ENCODE measurements around the gene ZNF683.
"Not testable (repeated sequence)": the region's sequence is repeated elsewhere in the genome, so short reads cannot be mapped to it uniquely, and the experiment has no call there.

The ZNF683 gene

DNA sequence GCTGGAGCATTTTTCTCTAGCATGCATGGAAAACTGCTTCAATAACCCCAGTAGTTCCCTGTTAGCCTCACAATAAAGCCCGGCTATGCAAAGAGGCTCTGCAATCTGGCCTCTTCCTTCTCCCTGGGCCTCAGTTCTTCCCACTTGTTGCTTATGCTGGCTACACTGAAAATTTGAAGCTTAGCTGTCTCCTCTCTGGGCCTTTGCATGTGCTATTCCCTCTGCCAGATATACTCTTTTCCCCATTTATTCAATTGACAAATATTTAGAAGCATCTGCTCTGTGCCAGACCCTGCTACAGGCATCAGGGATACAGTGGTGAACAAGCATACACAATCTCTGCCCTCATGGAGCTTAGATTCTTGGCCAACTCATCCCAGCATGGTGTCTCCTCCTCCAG lies 33.9 kb downstream of the ZNF683 start:
- DNase-seq (ENCODE audit: low read depth in 1 of 2, low spot score in 1 of 2) = no peak

DNA sequence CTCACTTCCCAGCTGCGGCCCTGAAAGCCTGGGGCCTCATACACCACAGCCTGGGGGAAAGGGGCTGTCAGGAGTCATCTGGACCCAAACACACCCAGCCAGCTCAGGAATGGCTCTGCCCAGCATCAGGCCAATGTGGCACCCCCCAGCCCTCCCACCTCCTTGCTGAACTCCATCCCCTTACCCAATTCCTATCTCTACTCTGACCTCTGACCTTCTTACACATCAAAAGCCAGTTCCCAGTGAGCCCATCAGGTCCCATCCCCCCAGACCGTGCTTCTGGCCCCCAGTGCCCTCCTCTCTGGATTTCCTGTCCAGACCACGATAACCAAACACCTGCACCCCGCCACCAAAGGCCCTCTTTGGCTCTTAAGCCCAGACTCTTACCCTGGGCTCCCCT lies 34.9 kb downstream of the ZNF683 start:
- no peak for DNase-seq (ENCODE audit: low read depth in 1 of 2, low spot score in 1 of 2)

DNA sequence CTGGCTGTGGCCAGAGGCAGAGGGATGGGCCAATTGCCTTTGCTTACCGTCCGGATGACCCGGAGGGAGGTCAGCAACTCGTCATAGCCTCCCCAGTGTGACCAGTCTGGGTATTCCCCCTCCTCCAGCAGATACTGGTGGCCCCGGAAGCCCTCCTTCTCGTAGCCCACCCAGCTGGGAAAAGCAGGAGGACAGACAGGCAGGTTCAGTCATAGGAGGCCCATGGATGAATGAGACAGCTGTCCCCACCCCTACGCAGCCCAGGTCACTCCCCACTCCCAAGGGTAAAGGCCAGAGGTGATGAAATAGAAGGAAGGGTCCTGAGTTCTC lies 35.4 kb downstream of the ZNF683 start:
- DNase-seq (ENCODE audit: low read depth in 1 of 2, low spot score in 1 of 2) = no peak

DNA sequence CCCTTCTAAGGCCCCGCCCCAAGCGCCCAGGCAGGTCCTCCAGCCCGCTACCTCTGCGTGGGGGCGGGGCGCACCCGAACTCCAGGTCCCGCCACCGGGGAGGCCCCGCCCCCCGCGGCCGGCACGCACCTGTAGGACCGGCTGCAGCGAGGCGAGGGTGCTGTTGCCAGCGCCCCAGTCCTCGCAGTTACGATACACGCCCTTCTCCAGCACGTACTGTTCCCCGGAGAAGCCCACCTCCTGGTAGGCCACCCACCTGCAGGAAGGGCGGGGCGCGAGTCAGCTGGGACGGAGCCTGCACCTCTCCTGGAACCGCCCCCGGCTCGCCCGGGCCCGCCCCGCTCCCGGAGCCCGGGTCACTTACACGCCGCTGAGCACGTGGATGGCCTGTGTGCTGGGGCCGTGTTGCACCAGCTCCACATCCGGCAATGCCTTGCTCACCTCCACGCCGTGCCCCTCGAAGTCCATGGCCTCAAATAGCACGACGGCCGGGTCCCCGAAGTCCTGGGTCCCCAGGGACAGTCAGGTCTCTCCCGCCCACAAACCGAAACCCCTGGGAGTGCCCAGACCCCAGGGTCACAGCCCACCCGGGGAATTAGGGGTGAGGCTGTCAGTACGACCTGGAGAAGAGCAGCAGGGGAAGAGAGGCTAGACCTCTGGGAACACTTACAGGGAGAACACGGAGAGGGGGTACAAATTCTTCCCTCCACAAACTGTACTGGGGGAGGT lies 35.9 kb downstream of the ZNF683 start:
- peak; percentile 79 to 81 for DNase-seq (ENCODE audit: low read depth in 1 of 2, low spot score in 1 of 2)

DNA sequence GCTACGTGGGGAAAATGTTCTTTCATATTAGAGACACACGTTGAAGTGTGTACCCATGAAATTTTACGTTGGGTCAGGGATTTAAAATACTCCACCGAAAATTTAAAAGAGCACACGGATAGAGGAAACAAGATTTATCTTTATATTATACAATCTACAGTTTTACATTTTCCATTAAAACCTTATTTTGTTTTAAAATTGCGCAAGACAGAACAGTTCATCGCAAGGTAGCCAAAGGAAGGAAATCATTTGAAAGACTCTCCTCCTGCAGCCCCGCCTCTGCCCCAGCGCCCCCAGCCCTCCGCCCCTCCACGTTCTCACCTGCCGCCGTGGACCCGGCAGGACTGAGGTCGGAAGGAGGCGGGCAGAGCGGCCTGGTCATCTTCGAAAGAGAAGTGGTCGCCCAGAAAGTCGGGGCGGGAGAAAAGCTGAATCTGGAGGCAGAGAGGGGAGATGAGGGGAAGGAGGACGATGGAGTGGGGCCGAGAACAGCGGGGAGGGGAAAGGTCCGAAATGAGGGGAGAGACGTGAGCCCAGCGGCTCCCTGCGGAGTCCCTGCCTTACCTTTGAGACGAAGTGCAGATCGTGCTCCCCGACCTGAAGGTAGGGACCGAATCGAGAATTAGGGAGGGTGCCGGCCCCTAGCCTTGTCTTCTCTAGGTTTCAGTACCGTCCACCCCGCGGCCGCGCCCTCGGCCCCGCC lies 36.6 kb downstream of the ZNF683 start:
- DNase-seq (ENCODE audit: low read depth in 1 of 2, low spot score in 1 of 2) = no peak

DNA sequence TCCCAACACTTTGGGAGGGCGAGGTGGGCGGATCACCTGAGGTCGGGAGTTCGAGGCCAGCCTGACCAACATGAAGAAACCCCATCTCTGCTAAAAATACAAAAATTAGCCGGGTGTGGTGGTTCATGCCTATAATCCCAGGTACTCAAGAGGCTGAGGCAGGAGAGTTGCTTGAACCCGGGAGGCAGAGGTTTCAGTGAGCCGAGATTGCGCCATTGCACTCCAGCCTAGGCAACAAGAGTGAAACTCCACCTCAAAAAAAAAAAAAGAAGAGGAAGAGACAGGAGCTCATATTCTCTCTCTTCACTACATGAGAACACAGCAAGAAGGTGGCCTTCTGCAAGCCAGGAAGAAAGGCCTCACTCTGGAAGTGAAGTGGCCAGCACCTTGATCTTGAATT lies 39.2 kb downstream of the ZNF683 start:
- not testable (repeated sequence) for DNase-seq (ENCODE audit: low read depth in 1 of 2, low spot score in 1 of 2)

DNA sequence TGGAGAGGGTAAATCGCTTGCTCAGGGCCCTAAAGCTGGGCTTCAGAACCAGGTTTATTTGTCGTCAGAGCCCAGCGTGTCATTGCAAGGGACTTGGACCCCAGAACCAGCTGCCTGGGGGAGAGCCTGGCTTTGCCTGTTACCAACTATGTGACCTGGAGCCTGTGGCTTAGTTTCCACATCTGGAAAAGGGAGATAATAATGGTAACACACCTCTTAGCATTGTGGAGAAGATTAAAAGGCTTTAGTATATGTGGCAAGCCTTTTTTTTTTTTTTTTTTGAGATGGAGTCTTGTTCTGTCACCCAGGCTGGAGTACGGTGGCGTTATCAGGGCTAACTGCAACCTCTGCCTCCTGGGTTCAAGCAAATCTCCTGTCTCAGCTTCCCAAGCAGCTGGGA lies 42.3 kb downstream of the ZNF683 start:
- DNase-seq (ENCODE audit: low read depth in 1 of 2, low spot score in 1 of 2) = no peak

DNA sequence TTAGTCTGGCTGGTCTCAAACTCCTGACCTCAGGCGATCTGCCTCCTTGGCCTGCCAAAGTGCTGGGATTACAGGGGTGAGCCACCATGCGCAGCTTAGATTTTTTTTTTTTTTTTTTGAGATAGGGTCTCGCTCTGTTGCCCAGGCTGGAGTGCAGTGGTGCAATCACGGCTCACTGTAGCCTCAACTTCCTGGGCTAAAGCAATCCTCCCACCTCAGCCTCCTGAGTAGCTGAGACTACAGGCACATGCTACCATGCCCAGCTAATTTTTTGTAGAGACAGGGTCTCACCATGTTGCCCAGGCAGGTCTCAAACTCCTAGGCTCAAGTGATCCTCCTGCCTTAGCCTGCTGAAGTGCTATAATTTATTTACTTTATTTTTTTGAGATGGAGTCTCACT lies 43.2 kb downstream of the ZNF683 start:
- DNase-seq (ENCODE audit: low read depth in 1 of 2, low spot score in 1 of 2) = not testable (repeated sequence)

DNA sequence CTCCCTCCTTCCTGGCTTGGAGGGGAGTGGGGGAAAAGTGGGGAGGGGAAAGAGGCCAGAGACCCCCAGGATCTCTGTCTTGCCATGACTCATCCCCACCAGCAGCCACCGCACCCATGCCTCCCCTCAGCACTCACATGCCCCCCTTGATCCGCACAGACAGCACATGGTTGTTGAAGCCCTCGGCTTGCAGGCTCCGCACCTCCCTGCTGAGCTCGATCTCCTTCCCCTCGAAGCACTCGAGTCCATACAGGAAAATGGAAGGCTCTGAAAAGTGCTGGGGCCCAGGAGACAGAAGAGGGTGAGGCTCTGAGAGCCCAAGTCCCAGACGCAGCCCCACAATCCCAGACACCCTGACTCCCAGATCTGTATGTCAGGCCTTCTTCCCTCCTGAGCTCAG lies 44.0 kb downstream of the ZNF683 start:
- no peak for DNase-seq (ENCODE audit: low read depth in 1 of 2, low spot score in 1 of 2)

DNA sequence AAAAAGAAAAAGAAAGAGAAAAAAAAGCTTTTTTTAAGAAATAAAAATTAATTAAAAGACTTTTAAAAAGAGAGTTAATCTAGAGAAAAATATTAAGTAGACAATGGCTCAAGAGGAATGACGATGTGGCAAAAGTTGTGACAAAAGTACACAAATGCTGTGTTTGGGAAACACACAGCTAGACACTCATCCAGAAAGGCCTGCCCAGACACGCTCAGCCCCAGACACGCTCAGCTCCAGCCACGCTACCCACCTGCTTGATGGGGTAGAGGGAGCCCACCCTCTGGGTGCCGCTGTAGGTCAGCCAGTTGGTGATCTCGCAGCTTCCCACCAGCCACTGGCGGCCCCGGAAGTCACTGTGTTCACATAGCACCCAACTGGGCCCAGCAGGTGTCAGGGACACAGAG lies 44.6 kb downstream of the ZNF683 start:
- no peak for DNase-seq (ENCODE audit: low read depth in 1 of 2, low spot score in 1 of 2)

DNA sequence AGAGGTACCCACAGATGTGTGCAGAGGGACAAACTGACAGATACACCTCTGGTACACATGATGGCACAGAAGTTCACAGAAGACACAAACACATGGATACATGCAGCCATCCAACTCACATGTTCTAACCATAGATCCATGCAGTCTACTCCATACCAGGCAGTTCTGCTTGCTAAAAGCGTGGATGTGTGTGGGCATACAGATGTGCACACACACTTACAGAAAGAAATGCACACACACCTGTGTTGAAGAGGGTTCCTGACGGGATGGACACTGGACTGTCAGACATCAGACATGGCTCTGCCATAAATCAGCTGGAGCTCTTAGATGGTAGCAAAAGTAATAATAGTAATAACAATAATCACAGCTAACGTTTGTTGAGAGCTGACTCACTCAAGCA lies 48.0 kb downstream of the ZNF683 start:
- DNase-seq (ENCODE audit: low read depth in 1 of 2, low spot score in 1 of 2) = no peak

DNA sequence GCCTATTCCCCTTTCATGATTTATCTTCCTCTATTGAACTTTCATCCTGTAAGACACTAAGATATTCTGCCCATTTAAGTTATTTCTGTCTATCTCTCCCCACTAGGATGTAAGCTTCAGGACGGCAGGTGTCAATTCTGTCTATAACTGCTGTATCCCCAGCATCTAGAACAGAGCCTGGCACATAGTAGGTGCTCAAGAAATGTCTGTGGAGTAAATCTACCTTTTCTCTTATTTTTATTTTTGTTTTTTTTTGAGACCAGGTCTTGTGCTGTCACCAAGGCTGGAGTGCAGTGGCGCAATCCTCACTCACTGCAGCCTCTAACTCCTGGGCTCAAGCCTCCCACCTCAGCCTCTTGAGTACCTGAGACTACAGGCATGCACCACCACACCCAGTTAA lies 49.2 kb downstream of the ZNF683 start:
- DNase-seq (ENCODE audit: low read depth in 1 of 2, low spot score in 1 of 2) = no peak

DNA sequence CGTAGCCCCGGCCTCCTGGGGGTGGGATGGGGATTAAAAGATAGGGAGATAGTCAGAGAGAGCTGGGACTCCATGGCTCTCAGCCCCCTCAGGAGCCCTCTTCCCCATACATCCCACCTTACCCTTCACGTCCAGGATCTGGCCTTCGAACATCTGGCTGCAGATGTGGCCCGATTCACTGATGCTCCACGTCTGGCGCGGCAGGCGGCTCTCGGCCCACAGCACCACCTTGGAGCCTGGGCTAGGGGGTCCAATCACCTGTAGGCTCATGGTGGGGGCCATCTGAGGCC lies 50.6 kb downstream of the ZNF683 start:
- DNase-seq (ENCODE audit: low read depth in 1 of 2, low spot score in 1 of 2) = no peak

DNA sequence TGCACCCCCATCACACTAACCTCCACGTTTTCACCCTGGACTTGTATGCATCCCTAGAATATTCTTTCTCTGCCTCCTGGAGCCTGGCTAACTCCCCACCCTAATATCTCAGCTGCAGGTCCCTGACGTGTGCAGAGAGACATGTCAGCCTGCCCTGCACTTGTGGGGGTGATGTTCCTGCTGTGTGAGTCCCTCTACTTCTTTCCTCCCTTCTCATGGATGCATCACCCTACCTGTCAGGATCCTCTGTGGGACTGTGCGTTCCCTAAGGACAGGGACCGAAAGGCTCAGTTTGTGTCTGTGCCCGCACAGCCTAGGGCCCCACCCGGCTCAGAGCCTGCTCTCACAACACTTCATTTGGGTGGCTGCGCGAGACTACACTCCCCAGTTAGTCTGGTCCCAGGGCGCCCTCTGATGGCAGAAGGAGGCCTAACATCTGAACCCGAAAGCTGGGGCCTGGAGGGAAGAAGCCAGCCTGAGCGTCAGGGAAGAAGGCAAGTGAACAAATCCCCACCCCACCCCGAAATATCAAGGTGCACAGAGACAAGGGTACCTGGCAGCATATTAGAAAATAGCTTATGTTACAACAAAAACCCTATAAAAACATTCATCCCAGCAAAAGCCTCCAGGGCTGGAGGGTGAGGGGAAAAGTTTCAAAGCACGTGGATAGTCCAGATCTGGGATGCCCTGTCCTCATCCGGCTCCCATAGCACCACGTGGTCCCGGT lies 51.1 kb downstream of the ZNF683 start:
- peak; percentile 89 to 95 for DNase-seq (ENCODE audit: low read depth in 1 of 2, low spot score in 1 of 2)

DNA sequence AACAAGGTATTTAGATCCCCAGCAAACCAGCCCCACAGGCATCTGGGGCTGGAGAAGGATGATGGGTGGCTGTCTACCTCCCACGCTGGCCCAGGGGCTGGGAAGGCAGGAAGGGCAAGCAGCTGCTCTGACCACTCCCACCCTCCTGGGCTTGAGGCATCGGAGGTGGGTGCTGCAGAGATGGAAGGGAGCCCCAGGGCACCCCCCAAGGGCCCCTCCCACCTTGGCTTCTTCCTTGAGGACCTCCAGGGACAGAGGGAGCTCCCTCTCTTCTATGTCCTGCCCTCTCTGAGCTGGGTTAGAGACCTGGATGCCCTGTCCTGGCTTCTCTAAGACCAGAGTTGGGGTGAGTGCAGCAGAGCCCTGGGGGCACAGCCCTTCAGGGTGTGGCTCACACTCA lies 51.7 kb downstream of the ZNF683 start:
- no peak for DNase-seq (ENCODE audit: low read depth in 1 of 2, low spot score in 1 of 2)

DNA sequence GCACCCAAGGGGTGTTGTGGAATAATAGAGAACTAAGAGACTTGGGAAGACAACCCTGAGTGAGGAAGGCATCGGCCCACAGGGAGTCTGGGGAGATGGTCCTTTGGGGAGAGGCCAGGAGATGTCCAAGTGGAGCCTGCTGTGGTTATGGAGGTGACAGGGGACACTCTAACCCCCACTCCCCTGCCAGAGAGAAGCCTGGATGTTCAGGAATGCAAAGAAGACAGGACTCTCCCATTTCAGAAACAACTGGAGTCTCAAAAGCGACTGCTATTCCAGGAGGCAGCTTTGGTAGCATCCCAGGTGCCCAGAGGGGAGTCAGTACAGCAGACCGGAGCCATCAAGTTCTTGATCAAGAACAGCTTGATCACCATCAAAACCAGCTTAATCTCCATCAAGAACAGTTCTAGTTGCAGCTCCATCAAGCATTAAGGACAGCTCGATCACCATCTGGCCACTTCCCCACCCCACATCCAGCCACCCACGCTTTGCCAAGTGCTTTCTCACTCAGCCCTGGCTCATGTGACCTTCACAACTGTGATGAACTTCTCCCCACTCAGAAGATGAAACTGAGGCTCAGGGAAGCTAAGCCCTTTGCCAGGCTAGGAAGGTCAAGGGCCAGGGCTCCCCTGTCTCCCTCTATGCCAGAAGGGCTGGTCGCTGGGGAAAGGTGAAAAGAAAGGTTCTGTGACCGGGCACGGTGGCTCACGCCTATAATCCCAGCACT lies 54.0 kb downstream of the ZNF683 start:
- no peak for DNase-seq (ENCODE audit: low read depth in 1 of 2, low spot score in 1 of 2)

DNA sequence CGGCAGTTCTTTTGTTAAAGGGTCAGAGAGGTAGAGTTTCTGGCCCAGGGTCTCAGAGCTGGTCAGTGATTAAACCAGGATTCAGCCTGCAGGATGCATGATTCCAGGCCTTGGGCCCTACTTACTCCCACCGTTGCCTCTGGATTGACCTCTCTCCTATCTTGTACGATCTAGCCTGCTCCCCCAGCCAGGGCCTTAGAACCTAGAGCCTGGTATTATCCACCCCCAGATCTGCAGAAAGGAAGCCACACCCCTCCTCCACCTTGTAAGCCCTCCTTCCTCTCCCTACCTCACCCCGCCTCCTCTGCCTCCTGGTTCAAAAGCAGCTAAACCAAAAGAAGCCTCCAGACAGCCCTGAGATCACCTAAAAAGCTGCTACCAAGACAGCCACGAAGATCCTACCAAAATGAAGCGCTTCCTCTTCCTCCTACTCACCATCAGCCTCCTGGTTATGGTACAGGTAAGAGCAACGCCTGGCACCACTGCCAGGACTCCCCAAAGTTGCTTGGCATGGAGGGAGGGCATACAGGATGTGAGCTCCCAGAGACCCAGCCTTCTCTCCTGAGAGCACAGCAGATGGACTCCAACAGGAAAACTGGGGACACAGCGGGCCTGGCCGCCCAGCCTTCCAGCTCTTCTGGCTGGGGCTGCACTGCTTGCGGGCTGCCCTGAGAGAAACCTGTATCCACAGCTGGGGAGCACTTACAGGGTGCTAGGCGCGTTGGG lies 54.8 kb downstream of the ZNF683 start, which contains the start of gene CD52:
Gene CD52, plus strand, starts transcription at position 347 of the 726 bp plus-strand sequence. Its CDS starts 60 bp downstream, at position 407.
- DNase-seq (ENCODE audit: low read depth in 1 of 2, low spot score in 1 of 2) = peak; percentile 52 to 53

DNA sequence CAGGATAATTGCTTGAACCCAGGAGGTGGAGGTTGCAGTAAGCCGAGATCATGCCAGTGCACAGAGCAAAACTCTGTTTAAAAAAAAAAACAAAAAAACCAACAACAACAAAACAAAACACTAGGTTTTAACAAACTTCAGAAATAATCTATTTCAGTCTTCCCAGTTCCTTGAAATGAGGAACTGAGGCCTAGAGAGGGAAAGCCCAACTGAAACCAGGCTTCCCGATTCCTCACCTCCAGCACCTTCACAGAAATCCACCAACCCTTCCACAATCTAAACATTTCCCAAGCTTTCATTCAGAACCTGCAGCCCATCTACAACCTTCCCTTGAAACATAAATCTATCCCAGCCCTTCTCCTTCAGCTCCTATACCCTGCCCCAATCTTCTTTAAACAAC lies 55.4 kb downstream of the ZNF683 start:
- DNase-seq (ENCODE audit: low read depth in 1 of 2, low spot score in 1 of 2) = no peak

DNA sequence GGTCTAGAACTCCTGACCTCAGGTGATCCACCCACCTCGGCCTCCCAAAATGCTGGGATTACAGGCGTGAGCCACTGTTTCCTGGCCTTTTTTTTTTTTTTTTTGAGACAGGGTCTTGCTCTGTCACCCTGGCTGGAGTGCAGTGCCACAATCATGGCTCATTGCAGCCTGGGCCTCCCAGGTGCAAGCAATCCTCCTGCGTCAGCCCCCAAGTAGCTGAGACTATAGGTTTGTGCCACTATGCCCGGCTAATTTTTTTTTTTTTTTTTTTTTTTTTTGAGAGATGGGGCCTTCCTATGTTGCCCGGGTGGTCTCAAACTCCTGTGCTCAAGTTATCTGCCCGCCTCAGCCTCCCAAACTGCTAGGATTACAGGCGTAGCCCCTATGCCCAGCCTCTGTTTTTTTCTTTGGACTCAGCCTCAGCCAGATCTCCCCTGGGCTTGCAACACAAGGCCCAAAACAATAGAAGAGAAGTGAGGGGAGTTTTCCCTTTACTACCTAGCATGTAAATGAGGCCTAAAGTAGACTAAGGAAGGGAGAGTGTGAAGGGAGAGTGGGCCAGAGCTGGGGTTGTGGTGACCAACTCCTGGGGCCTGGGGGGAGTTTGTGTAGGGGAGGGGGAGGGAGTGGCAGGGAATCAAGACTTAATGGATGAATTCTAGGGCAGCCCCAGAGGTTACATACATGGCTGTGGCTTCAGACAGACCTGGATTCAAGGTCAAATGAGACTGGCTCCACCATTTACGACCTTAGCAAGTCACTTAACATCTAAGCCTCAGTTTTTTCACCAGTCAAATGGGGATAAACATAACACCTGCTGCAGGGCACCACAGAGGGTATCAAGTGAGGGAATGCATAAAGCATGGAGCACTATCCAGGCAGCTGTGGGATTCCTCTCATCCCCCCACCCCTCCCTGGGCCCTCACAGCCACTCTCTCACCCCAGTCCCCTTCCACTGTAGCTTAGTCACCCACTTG lies 56.4 kb downstream of the ZNF683 start:
- DNase-seq (ENCODE audit: low read depth in 1 of 2, low spot score in 1 of 2) = no peak

DNA sequence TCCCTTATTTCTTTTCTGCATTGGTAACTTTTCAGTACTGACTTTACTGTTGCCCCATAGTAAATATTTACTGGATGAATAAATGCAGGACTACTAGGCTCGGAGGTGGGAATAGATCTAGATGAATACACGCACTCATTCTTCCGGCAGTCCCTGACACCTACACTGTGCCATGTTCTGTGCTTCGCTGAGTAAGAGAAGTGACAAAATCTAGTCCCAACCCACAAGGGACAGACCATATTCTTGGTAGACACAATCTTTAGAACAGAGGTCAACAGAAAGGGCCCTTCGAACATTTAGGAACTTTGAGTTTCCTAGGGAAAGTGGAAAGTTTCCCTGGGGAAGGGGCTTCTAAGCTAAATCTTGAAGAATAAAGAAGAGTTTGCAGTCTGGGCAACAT lies 58.0 kb downstream of the ZNF683 start:
- DNase-seq (ENCODE audit: low read depth in 1 of 2, low spot score in 1 of 2) = no peak

Measured in activated T-helper 1 cell treated with anti-CD3 and anti-CD28 coated beads, Interleukin-2, amount 50 U/mL, for 16 hours (primary cell).